IMR-90 (cell line): Measurements from ENCODE around the gene KRTAP5-5. TPM values are rescaled to one million over a fixed set of nuclear protein-coding genes. Genes with fewer than 3 reads are reported as not detected.

ENCODE experiments used
- ATAC-seq: fragments of 200-7000 bp; cut with Tn5 transposase; 2 replicates; pipeline ENCODE4 v1.9.1; 2020; ENCODE audit warnings: low read depth, mild to moderate bottlenecking, moderate library complexity
- BruUV-seq: library from RNA; stranded (reverse); fragments of 400-500 nt; replicated peaks from 2 replicates; lab custom pipeline; 2021; lab: Mats Ljungman, UMichigan
- CTCF ChIA-PET: fragments of 300-600 bp; formaldehyde crosslinking; extraction: SDS; loops from one replicate; lab custom pipeline; 2021; ENCODE audit warnings: antibody characterized with exemption; lab: Yijun Ruan, JAX
- POLR2A ChIA-PET: fragments of 300-600 bp; sonication (Branson Sonifier 250); formaldehyde crosslinking; loops from one replicate; lab custom pipeline; 2022; ENCODE audit warnings: antibody characterized with exemption; ENCODE audit not compliant: unreplicated experiment; lab: Charles Lee
- DNase-seq: peaks from one replicate; pipeline ENCODE4 v3.0.0; 2013
- H2AFZ ChIP-seq: replicated peaks from 2 replicates; pipeline ENCODE3; 2013; ENCODE audit warnings: low read length, mild to moderate bottlenecking; ENCODE audit not compliant: poor library complexity
- H2AK5ac ChIP-seq: 2 replicates; pipeline ENCODE4 v1.6.1; 2013; ENCODE audit warnings: low read depth, low read length, inconsistent platforms
- H2AK9ac ChIP-seq: replicated peaks from 2 replicates; pipeline ENCODE3; 2013; ENCODE audit warnings: mild to moderate bottlenecking, low read depth, low read length, moderate library complexity; ENCODE audit not compliant: poor library complexity
- H2BK120ac ChIP-seq: 2 replicates; pipeline ENCODE4 v1.6.1; 2013; ENCODE audit warnings: low read depth, low read length, inconsistent platforms
- H2BK15ac ChIP-seq: 3 replicates; pipeline ENCODE4 v1.6.1; 2013; ENCODE audit warnings: low read depth, low read length, inconsistent platforms
- H2BK20ac ChIP-seq: 2 replicates; pipeline ENCODE4 v1.6.1; 2013; ENCODE audit warnings: low read depth, mild to moderate bottlenecking, inconsistent platforms, low read length, moderate library complexity
- H2BK5ac ChIP-seq: 2 replicates; pipeline ENCODE4 v1.6.1; 2013; ENCODE audit warnings: mild to moderate bottlenecking, low read depth, low read length, inconsistent platforms; ENCODE audit not compliant: poor library complexity, severe bottlenecking
- H3K14ac ChIP-seq: replicated peaks from 2 replicates; pipeline ENCODE4 v1.6.1; 2013; ENCODE audit warnings: low read depth, low read length, inconsistent platforms
- H3K18ac ChIP-seq: 2 replicates; pipeline ENCODE4 v1.6.1; 2013; ENCODE audit warnings: low read depth, low read length, control low read depth
- H3K23ac ChIP-seq: 2 replicates; pipeline ENCODE4 v1.6.1; 2013; ENCODE audit warnings: low read depth, low read length, inconsistent platforms
- H3K27ac ChIP-seq: 2 replicates; pipeline ENCODE4 v1.5.1; 2013; ENCODE audit warnings: mild to moderate bottlenecking, control low read depth, low read length; ENCODE audit not compliant: insufficient read depth
- H3K27me3 ChIP-seq: 2 replicates; pipeline ENCODE4 v1.6.1; 2013; ENCODE audit warnings: low read length; ENCODE audit not compliant: control insufficient read depth, insufficient read depth
- H3K36me3 ChIP-seq: 2 replicates; pipeline ENCODE4 v1.6.1; 2013; ENCODE audit warnings: low read length, mixed read lengths; ENCODE audit not compliant: control insufficient read depth, insufficient read depth
- H3K4ac ChIP-seq: 2 replicates; pipeline ENCODE4 v1.6.1; 2013; ENCODE audit warnings: low read depth, low read length, inconsistent platforms
- H3K4me1 ChIP-seq: 2 replicates; pipeline ENCODE4 v1.6.1; 2013; ENCODE audit warnings: low read length, mixed read lengths; ENCODE audit not compliant: control insufficient read depth, insufficient read depth
- H3K4me2 ChIP-seq: 2 replicates; pipeline ENCODE4 v1.6.1; 2013; ENCODE audit warnings: low read depth, mild to moderate bottlenecking, control low read depth, low read length, moderate library complexity
- H3K4me3 ChIP-seq: 2 replicates; pipeline ENCODE4 v1.5.1; 2013; ENCODE audit warnings: low read depth, mild to moderate bottlenecking, control low read depth, low read length, moderate library complexity; ENCODE audit not compliant: insufficient read depth
- H3K56ac ChIP-seq: 2 replicates; pipeline ENCODE4 v1.6.1; 2013; ENCODE audit warnings: low read length, inconsistent platforms; ENCODE audit not compliant: insufficient read depth; ENCODE audit errors: extremely low read depth
- H3K79me1 ChIP-seq, 2 experiments: 2 replicates each; pipeline ENCODE4 v1.6.1; 2013; ENCODE audit warnings: low read length in 2 of 2, inconsistent platforms in 1 of 2, low read depth in 1 of 2
- H3K9ac ChIP-seq: 2 replicates; pipeline ENCODE4 v1.6.1; 2013; ENCODE audit warnings: low read depth, low read length, control low read depth
- H3K9me1 ChIP-seq: 2 replicates; pipeline ENCODE4 v1.6.1; 2013; ENCODE audit warnings: low read length, inconsistent platforms; ENCODE audit not compliant: insufficient read depth
- H3K9me3 ChIP-seq: 2 replicates; pipeline ENCODE4 v1.6.1; 2013; ENCODE audit warnings: low read length; ENCODE audit not compliant: control insufficient read depth, insufficient read depth
- H4K20me1 ChIP-seq: 2 replicates; pipeline ENCODE4 v1.6.1; 2013; ENCODE audit warnings: low read length, inconsistent platforms; ENCODE audit not compliant: insufficient read depth
- H4K5ac ChIP-seq: 2 replicates; pipeline ENCODE4 v1.6.1; 2013; ENCODE audit warnings: mild to moderate bottlenecking, low read depth, low read length, control low read depth
- H4K8ac ChIP-seq, 2 experiments: 2 replicates each; pipeline ENCODE4 v1.6.1; 2013; ENCODE audit warnings: low read depth in 2 of 2, low read length in 2 of 2, control low read depth in 1 of 2, inconsistent platforms in 1 of 2
- H4K91ac ChIP-seq: 2 replicates; pipeline ENCODE4 v1.6.1; 2013; ENCODE audit warnings: low read depth, low read length, inconsistent platforms; ENCODE audit not compliant: insufficient read depth
- BHLHE40 ChIP-seq: fragments of 150-350 bp; IDR thresholded peaks from 2 replicates; pipeline ENCODE4 v1.6.1; 2016; ENCODE audit warnings: mild to moderate bottlenecking, low read depth, low read length
- MAZ ChIP-seq: IDR thresholded peaks from 2 replicates; pipeline ENCODE4 v1.6.1; 2012; ENCODE audit warnings: low read depth, mild to moderate bottlenecking, low read length, improper control_type of control experiment, moderate library complexity, borderline replicate concordance
- NFE2L2 ChIP-seq: fragments of 150-350 bp; IDR thresholded peaks from 2 replicates; pipeline ENCODE4 v1.6.1; 2016; ENCODE audit warnings: low read depth, mild to moderate bottlenecking, low read length
- SMC3 ChIP-seq: fragments of 150-350 bp; IDR thresholded peaks from 2 replicates; pipeline ENCODE4 v1.6.1; 2016; ENCODE audit warnings: low read depth, mild to moderate bottlenecking, antibody characterized with exemption, low read length, moderate library complexity
- WGBS, 2 experiments: methylation state at CpG; one replicate each; pipeline versions ENCODE4 v1.1.5 to v1.1.7; 2013; ENCODE audit warnings: missing lambda C conversion rate in 2 of 2; ENCODE audit not compliant: insufficient read length in 1 of 2; ENCODE audit errors: extremely low coverage in 2 of 2; 5-methylcytosine and 5-hydroxymethylcytosine counted together
- dilution Hi-C: fragments of 300-500 bp; cut with HindIII; formaldehyde crosslinking; loops from one replicate; pipeline ENCODE4 v1.14.3; 2018; ENCODE audit warnings: low sequenced_read_pairs; ENCODE audit not compliant: unreplicated experiment
- in situ Hi-C: fragments of 300-500 bp; cut with MboI; formaldehyde crosslinking; loops from 3 replicates; pipeline ENCODE4 v1.14.3; 2019; ENCODE audit warnings: low sequenced_read_pairs, inconsistent platforms, mixed read lengths
- intact Hi-C: fragments of 100-400 bp; cut with micrococcal nuclease; formaldehyde crosslinking; loops from 2 replicates; pipeline ENCODE4 v1.10.0; 2022
- polyA plus RNA-seq, 3 experiments: library from polyadenylated mRNA; depleted of rRNA; stranded (reverse); fragments of >200 nt; gene quantifications; 2 replicates each; pipeline ENCODE4 v1.2.3, GENCODE V29; 2012; ENCODE audit warnings: low replicate concordance in 1 of 3
- total RNA-seq: library from RNA; depleted of rRNA; stranded (reverse); fragments of >200 nt; gene quantifications from 2 replicates; pipeline ENCODE4 v1.2.3, GENCODE V29; 2012
- TF ChIP-seq, protein P1 (sequence below): fragments of 150-350 bp; IDR thresholded peaks from 2 replicates; pipeline ENCODE4 v1.6.1; 2016; ENCODE audit warnings: low read depth, mild to moderate bottlenecking, low read length, moderate library complexity, borderline replicate concordance
- TF ChIP-seq, protein P2 (sequence below): fragments of 150-350 bp; IDR thresholded peaks from 2 replicates; pipeline ENCODE4 v1.6.1; 2017; ENCODE audit warnings: mild to moderate bottlenecking, antibody characterized with exemption, low read length, low read depth

The KRTAP5-5 gene
- total and polyA plus RNA-seq, 2 of the 4 experiments (the other 2 are of a cell fraction): not detected

DNA sequence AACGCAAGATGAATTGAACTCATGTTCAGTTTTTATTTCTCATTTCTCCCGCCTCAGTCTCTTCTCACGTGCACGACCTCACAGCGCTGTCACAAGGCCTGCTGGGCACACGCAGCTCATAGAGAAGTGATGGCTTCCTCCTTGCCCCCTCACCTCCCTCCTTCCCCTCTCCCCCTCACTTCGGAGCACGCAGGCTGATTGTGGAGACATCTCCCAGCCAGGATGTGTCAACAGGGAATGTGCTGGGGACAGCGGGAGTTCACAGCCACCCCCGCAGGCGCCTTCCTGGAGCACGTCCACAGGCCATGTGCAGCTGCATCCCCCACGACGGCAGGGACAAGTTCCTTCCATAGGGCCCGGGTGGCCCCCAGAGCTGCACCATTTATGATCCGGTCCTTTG, 38.3 kb downstream of the KRTAP5-5 start:
- Histone ChIP-seq H3K79me1 (no peaks in the 10 kb centered on the region), H3K4ac (no peak overlapping the region), H3K4me1 (no peaks in the 10 kb centered on the region), H3K56ac (no peak overlapping the region), H3K9me1 (no peaks in the 10 kb centered on the region; the same call in 1 of the 2 replicates), H3K27ac (no peak overlapping the region), H3K36me3 (no peaks in the 10 kb centered on the region), H2BK20ac (no peak overlapping the region), H2BK120ac (no peak overlapping the region), H2BK5ac (no peak overlapping the region), H3K23ac (no peak overlapping the region), H2AFZ (no peak overlapping the region), H2AK9ac (no peak overlapping the region), H3K27me3 (peaks cover 36% of the 10 kb centered on the region), H2AK5ac (no peak overlapping the region), H4K91ac (no peak overlapping the region), H3K4me3 (no peak overlapping the region), H3K4me2 (no peak overlapping the region), H4K20me1 (no peaks in the 10 kb centered on the region), H3K14ac (no peak overlapping the region), H4K5ac (no peak overlapping the region), H3K9ac (no peak overlapping the region), H2BK15ac (no peak overlapping the region), H3K9me3 (0 out of 2 replicates have a peak, but pooled peaks cover 2% of the 10 kb centered on the region), H3K18ac (no peak overlapping the region), H4K8ac (no peak overlapping the region)
- no TSS peak for BruUV-seq
- ChIA-PET CTCF (no interaction called here), POLR2A (no interaction called here)
- 26% methylated on average over 8 of the region's 16 CpGs; no CpG with 5 or more reads in 1 of the 2 experiments for WGBS, 2 experiments
- ATAC-seq: no peak
- TF ChIP-seq, protein P1, sequence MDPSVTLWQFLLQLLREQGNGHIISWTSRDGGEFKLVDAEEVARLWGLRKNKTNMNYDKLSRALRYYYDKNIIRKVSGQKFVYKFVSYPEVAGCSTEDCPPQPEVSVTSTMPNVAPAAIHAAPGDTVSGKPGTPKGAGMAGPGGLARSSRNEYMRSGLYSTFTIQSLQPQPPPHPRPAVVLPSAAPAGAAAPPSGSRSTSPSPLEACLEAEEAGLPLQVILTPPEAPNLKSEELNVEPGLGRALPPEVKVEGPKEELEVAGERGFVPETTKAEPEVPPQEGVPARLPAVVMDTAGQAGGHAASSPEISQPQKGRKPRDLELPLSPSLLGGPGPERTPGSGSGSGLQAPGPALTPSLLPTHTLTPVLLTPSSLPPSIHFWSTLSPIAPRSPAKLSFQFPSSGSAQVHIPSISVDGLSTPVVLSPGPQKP: no peak
- TF ChIP-seq, protein P2, sequence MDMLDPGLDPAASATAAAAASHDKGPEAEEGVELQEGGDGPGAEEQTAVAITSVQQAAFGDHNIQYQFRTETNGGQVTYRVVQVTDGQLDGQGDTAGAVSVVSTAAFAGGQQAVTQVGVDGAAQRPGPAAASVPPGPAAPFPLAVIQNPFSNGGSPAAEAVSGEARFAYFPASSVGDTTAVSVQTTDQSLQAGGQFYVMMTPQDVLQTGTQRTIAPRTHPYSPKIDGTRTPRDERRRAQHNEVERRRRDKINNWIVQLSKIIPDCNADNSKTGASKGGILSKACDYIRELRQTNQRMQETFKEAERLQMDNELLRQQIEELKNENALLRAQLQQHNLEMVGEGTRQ: no peak
- TF ChIP-seq SMC3 (no peak), MAZ (no peak), NFE2L2 (no peak), BHLHE40 (peak; percentile 60)
- no peak for DNase-seq
- in situ Hi-C loops (no loop called here), intact Hi-C loops (no loop called here), dilution Hi-C loops (no loop called here)
